Measurements from ENCODE around the gene TTYH2. TPM values are rescaled to one million over a fixed set of nuclear protein-coding genes. Genes with fewer than 3 reads are reported as not detected.

TTYH2 gene
- total RNA-seq, 1 experiment from 2014 or later: 0.28 TPM

GRCh38 chr17:74239172-74239571, 25.8 kb downstream of the TTYH2 start:
- Mint-ChIP-seq H3K9me3 (ENCODE audit: low read depth, unreplicated experiment) (no peaks in the 10 kb centered on the region), H3K4me1 (ENCODE audit: low read depth, unreplicated experiment) (no peaks in the 10 kb centered on the region), H3K36me3 (ENCODE audit: insufficient read depth, unreplicated experiment) (no peaks in the 10 kb centered on the region), H3K27ac (ENCODE audit: unreplicated experiment) (no peak overlapping the region), H3K27me3 (ENCODE audit: unreplicated experiment) (peaks cover 82% of the 10 kb centered on the region), H3K4me3 (ENCODE audit: low read depth, unreplicated experiment) (no peak overlapping the region)
- no peak for DNase-seq
- CTCF ChIA-PET: interaction anchor here (0.7 kb wide), 1 partner anchor 61 kb away, joined by 3 read pairs; no protein-coding TSS in a partner anchor
- TF ChIP-seq CTCF (IDR thresholded peaks at IDR 0.05; ENCODE audit: unreplicated experiment): no peak
- BruUV-seq (replicated peaks): no TSS peak
- intact Hi-C loops (cut with micrococcal nuclease; ENCODE audit: unreplicated experiment): no loop called here

- Mint-ChIP-seq H3K27me3 (ENCODE audit: unreplicated experiment) (peaks cover 84% of the 10 kb centered on the region), H3K36me3 (ENCODE audit: insufficient read depth, unreplicated experiment) (no peaks in the 10 kb centered on the region), H3K4me3 (ENCODE audit: low read depth, unreplicated experiment) (no peak overlapping the region), H3K27ac (ENCODE audit: unreplicated experiment) (no peak overlapping the region), H3K9me3 (ENCODE audit: low read depth, unreplicated experiment) (no peaks in the 10 kb centered on the region), H3K4me1 (ENCODE audit: low read depth, unreplicated experiment) (no peaks in the 10 kb centered on the region)
- no peak for DNase-seq
- no peak for TF ChIP-seq CTCF (IDR thresholded peaks at IDR 0.05; ENCODE audit: unreplicated experiment)
- CTCF ChIA-PET: no interaction called here
- no TSS peak for BruUV-seq (replicated peaks)
- intact Hi-C loops (cut with micrococcal nuclease; ENCODE audit: unreplicated experiment): no loop called here
Observed at GRCh38 chr17:74240618-74241205, 27.3 kb downstream of the TTYH2 start.

GRCh38 chr17:74241431-74241830, 28.1 kb downstream of the TTYH2 start:
- no TSS peak for BruUV-seq (replicated peaks)
- Mint-ChIP-seq H3K27me3 (ENCODE audit: unreplicated experiment) (peaks cover 87% of the 10 kb centered on the region), H3K4me3 (ENCODE audit: low read depth, unreplicated experiment) (no peak overlapping the region), H3K4me1 (ENCODE audit: low read depth, unreplicated experiment) (no peaks in the 10 kb centered on the region), H3K36me3 (ENCODE audit: insufficient read depth, unreplicated experiment) (no peaks in the 10 kb centered on the region), H3K27ac (ENCODE audit: unreplicated experiment) (no peak overlapping the region), H3K9me3 (ENCODE audit: low read depth, unreplicated experiment) (no peaks in the 10 kb centered on the region)
- no peak for DNase-seq
- CTCF ChIA-PET: no interaction called here
- no peak for TF ChIP-seq CTCF (IDR thresholded peaks at IDR 0.05; ENCODE audit: unreplicated experiment)
- intact Hi-C loops (cut with micrococcal nuclease; ENCODE audit: unreplicated experiment): no loop called here

GRCh38 chr17:74241847-74242246, 28.5 kb downstream of the TTYH2 start:
- Mint-ChIP-seq H3K4me3 (ENCODE audit: low read depth, unreplicated experiment) (no peak overlapping the region), H3K9me3 (ENCODE audit: low read depth, unreplicated experiment) (no peaks in the 10 kb centered on the region), H3K27ac (ENCODE audit: unreplicated experiment) (no peak overlapping the region), H3K36me3 (ENCODE audit: insufficient read depth, unreplicated experiment) (no peaks in the 10 kb centered on the region), H3K27me3 (ENCODE audit: unreplicated experiment) (peaks cover 91% of the 10 kb centered on the region), H3K4me1 (ENCODE audit: low read depth, unreplicated experiment) (no peaks in the 10 kb centered on the region)
- TF ChIP-seq CTCF (IDR thresholded peaks at IDR 0.05; ENCODE audit: unreplicated experiment): no peak
- intact Hi-C loops (cut with micrococcal nuclease; ENCODE audit: unreplicated experiment): no loop called here
- no TSS peak for BruUV-seq (replicated peaks)
- DNase-seq: no peak
- CTCF ChIA-PET: no interaction called here
